ENCODE data around the gene VPS50.
"Not testable (repeated sequence)": the region's sequence is repeated elsewhere in the genome, so short reads cannot be mapped to it uniquely, and the experiment has no call there.

Gene VPS50

GRCh38 chr7:93332172-93332571 lies 100.0 kb downstream of the VPS50 start:
- DNase-seq (ENCODE audit: low read depth in 2 of 2), result no peak

DNA sequence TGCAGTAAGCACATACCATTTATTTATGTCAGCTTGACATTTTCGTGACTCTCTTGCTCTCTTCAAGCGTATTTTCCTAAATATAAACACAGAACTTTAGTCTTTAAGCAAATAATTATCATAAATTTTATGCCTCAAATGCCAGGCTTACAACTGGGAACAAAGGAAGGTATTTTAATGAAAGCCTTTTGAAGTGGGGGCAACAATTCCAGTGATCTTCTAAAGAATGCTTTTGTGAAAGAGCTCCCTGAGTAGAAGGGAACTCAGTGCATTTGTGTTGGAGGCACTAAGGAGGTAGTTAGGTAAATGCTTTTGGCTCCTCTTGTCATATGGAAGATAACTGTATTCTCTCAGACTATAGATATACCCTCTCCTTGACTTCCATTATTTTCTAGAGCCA lies 104.9 kb downstream of the VPS50 start:
- no peak for DNase-seq (ENCODE audit: low read depth in 2 of 2)

DNA sequence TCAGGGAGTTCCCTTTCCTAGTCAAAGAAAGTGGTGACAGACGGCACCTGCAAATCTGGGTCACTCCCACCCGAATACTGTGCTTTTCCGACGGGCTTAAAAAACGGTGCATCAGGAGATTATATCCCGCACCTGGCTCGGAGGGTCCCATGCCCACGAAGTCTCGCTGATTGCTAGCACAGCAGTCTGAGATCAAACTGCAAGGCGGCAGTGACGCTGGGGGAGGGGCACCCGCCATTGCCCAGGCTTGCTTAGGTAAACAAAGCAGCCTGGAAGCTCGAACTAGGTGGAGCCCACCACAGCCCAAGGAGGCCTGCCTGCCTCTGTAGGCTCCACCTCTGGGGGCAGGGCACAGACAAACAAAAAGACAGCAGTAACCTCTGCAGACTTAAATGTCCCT lies 110.0 kb downstream of the VPS50 start:
- not testable (repeated sequence) for DNase-seq (ENCODE audit: low read depth in 2 of 2)

- DNase-seq (ENCODE audit: low read depth in 2 of 2), result no peak
Observed at GRCh38 chr7:93350338-93350737, 118.2 kb downstream of the VPS50 start.

GRCh38 chr7:93352881-93353280 lies 120.7 kb downstream of the VPS50 start:
- no peak for DNase-seq (ENCODE audit: low read depth in 2 of 2)

GRCh38 chr7:93354815-93355214 lies 122.6 kb downstream of the VPS50 start:
- no peak for DNase-seq (ENCODE audit: low read depth in 2 of 2)

GRCh38 chr7:93359520-93360198 lies 127.5 kb downstream of the VPS50 start:
- no peak for DNase-seq (ENCODE audit: low read depth in 2 of 2)

DNA sequence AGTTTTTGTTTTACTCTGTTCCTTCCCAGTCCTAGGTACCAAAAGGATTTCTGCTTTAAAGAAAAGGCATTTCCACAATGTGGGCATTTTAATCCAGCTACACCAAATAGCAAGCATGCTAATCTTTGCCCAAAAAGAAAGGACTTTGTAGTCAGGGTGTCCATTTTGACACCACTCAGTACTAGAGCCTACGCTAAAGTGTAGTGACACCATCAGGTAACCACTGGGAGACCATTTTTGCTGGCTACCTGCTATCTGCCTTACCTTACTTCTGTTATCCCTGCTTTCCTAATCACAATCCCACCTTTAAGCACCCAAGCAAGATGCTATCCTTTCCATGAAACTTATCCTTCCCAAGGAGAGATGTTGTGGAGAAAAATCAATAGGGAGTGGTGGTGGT lies 129.7 kb downstream of the VPS50 start:
- no peak for DNase-seq (ENCODE audit: low read depth in 2 of 2)

GRCh38 chr7:93364806-93365205 lies 132.6 kb downstream of the VPS50 start:
- DNase-seq (ENCODE audit: low read depth in 2 of 2), result no peak

- no peak for DNase-seq (ENCODE audit: low read depth in 2 of 2)
Observed at GRCh38 chr7:93365341-93365740, 133.2 kb downstream of the VPS50 start.

DNA sequence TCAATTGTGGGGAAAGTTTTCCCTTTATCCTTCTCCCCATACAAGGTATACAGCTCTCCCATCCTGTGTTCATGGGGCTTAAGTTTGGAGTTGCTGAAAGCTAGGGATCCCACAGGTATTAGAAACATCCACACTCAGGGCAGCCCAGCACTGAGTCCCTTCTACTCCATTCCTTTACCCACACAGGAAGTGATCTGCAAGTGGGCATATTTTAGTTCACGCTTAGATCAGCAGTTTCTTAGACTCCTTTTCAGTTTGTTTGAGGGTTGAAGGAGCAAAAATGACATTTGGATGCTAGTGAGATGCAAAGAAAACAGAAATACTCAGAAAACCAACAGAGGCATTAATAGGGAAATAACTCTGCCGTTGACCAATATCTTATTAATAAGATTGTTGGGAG lies 134.7 kb downstream of the VPS50 start:
- DNase-seq (ENCODE audit: low read depth in 2 of 2), result no peak

- no peak for DNase-seq (ENCODE audit: low read depth in 2 of 2)
Observed at GRCh38 chr7:93367254-93367653, 135.1 kb downstream of the VPS50 start.

DNA sequence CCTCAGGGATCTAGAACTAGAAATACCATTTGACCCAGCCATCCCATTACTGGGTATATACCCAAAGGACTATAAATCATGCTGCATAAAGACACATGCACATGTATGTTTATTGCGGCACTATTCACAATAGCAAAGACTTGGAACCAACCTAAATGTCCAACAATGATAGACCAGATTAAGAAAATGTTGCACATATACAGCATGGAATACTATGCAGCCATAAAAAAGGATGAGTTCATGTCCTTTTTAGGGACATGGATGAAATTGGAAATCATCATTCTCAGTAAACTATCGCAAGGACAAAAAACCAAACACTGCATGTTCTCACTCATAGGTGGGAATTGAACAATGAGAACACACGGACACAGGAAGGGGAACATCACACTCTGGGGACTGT lies 138.8 kb downstream of the VPS50 start:
- not testable (repeated sequence) for DNase-seq (ENCODE audit: low read depth in 2 of 2)

DNA sequence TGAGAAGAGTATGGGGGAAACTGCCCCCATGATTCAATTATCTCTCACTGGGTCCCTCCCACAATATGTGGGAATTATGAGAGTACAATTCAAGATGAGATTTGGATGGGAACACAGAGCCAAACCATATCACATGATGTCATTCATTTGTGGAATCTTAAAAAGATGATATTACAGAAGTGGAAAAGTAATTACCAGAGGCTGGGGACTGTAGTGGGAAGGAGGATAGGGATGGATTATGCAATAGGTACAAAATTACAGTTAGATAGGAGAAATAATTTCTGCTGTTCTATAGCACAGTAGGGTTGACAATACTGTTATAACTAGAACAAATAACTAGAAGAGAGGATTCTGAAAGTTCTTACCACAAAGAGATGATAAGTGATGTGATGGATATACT lies 141.4 kb downstream of the VPS50 start:
- DNase-seq (ENCODE audit: low read depth in 2 of 2), result no peak

DNA sequence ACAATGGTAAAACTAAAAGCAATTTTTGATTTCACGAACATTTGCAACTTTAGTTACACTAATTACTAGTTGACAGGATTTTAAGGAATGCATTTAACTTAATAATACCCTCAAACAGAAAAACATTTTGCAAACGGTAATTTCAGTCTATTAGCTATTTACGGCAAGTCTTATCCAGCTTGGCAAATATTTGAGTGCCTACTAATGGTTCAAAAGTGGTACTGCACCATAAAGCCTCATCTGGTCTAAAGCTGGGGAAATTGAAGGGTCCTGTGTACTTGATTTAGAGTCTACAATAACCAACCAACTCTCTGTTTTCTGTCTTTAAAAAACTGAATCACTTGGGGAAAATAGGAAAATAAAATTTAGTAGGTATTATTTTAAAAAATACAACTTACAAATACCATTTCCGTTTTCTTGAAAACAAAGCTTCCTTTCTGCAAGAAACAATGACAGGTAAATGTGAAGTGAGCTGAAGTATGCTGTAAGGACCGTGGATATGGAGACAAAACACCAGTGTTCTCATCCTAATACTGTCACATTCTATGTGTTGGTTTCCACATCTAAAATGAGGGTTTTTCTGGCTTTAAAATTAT lies 142.3 kb downstream of the VPS50 start:
- DNase-seq (ENCODE audit: low read depth in 2 of 2), result no peak

GRCh38 chr7:93375603-93376002 lies 143.4 kb downstream of the VPS50 start:
- DNase-seq (ENCODE audit: low read depth in 2 of 2), result no peak

DNA sequence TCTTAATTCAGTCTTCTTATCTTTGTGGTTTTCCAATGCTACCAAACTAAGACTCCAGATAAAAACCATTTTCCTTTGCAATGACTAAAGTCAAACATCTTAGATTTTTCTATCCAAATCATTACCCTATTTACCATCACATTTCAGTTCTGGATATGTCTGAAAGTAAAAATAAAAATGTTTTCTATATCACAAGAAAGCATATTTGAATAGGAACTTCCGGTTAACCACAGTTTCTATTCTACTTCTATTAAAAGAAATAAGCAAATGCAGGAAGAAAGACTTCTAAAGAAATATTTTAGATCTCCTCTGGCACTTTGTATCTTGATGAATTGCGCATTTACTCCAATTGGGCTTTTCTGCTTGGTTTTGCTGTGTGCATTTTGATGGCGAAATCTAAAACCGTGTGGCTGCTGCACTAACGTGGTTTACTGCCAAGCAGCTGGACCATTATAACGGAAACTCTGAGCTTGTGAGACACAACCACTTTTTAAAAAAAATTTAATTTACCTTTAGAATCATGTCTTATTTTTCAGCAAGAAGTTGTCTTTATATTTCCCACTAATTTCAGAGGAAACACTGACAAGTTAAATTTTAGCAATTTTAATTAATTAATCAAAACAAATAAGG lies 146.1 kb downstream of the VPS50 start:
- no peak for DNase-seq (ENCODE audit: low read depth in 2 of 2)

- DNase-seq (ENCODE audit: low read depth in 2 of 2), result no peak
Observed at GRCh38 chr7:93382362-93382761, 150.2 kb downstream of the VPS50 start.

DNA sequence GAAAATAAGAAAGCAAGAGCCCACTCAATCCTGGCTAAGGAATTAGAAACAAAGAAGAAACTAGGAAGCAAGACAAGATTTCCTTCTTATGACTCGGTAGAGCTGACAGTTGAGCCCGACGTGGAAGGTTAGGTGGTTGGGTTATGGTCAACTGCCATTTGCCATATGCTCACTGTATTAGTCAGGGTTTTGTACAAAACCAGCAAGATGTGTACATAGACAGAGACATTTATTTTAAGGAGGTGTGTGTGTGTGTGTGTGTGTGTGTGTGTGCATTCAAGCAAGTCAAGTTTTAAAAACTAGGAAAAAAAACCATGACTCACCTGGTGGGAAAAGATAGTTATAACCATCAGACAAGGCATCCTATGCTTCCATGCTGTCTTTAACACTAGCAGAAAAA lies 158.5 kb downstream of the VPS50 start:
- no peak for DNase-seq (ENCODE audit: low read depth in 2 of 2)

- DNase-seq (ENCODE audit: low read depth in 2 of 2), result no peak
Observed at GRCh38 chr7:93392984-93393383, 160.8 kb downstream of the VPS50 start.

GRCh38 chr7:93399642-93400041 lies 167.5 kb downstream of the VPS50 start:
- no peak for DNase-seq (ENCODE audit: low read depth in 2 of 2)

- no peak for DNase-seq (ENCODE audit: low read depth in 2 of 2)
Observed at GRCh38 chr7:93402944-93403343, 170.8 kb downstream of the VPS50 start.

DNA sequence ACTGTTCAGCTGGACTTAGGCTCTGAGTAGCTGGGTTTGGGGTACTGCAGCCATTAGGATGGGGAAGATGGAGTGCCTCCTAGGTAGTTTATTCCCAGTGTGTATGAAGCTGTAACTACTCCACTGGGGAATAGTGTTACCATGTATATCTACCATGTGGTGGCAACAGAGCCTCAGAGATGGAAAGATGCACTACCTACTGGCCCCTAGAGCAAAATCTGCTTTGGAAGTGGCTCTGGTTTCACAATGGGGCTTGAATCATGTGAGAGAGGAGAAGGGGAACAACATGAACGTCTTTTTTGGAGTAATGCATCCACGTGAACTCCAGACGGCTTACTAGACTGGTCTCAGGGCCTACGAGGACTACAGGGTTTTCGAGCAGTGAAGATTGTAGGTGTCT lies 175.1 kb downstream of the VPS50 start:
- DNase-seq (ENCODE audit: low read depth in 2 of 2), result no peak

Measured in stimulated activated CD8-positive, alpha-beta memory T cell treated with anti-CD3 and anti-CD28 coated beads, Interleukin-7, amount 100 ng/mL, for 4 hours (primary cell).